ENCODE data around the gene TBATA. TPM values are rescaled to one million over a fixed set of nuclear protein-coding genes. Genes with fewer than 3 reads are reported as not detected.

The TBATA gene
- total RNA-seq, 1 experiment from 2014 or later: not detected

- TF ChIP-seq ZNF532 (CRISPR knock-in tag; IDR thresholded peaks at IDR 0.05; ENCODE audit: borderline replicate concordance): no peak
- no peak for TF ChIP-seq GTF2I (CRISPR knock-in tag; conservative IDR thresholded peaks at IDR 0.05)
- TF ChIP-seq CREB1 (CRISPR knock-in tag; IDR thresholded peaks at IDR 0.05): no peak
- no peak for TF ChIP-seq ZNF317 (CRISPR knock-in tag; IDR thresholded peaks at IDR 0.05; ENCODE audit: borderline replicate concordance, low read depth)
Observed at GRCh38 chr10:70723771-70724170, 61.4 kb downstream of the TBATA start (continued).

- Mint-ChIP-seq H3K27me3 (ENCODE audit: low read depth) (peaks cover 4% of the 10 kb centered on the region; the same call in 1 of the 2 replicates), H3K9me3 (peaks cover 15% of the 10 kb centered on the region), H3K27ac (no peak overlapping the region), H3K4me1 (peaks cover 10% of the 10 kb centered on the region), H3K4me3 (no peak overlapping the region), H3K36me3 (peaks cover 6% of the 10 kb centered on the region)
- no peak for TF ChIP-seq ZNF396 (CRISPR knock-in tag; IDR thresholded peaks at IDR 0.05; ENCODE audit: borderline replicate concordance)
- TF ChIP-seq ZNF281 (CRISPR knock-in tag; IDR thresholded peaks at IDR 0.05): no peak
- no peak for TF ChIP-seq NR1H2 (CRISPR knock-in tag; IDR thresholded peaks at IDR 0.05)
- DNase-seq (ENCODE audit: low spot score) (no peak), ATAC-seq (no peak)
- CTCF ChIA-PET: no interaction called here
- POLR2A ChIA-PET: no interaction called here
Observed at GRCh38 chr10:70722820-70723424, 62.3 kb downstream of the TBATA start.

Other genes with a start within 250 kb of the TBATA start
- gene PRF1, start 182.6 kb downstream of the TBATA start, total RNA-seq (2021): 0.11 to 0.18 TPM (median 0.16 TPM) in 3 replicates
- 2.1 to 2.4 TPM (median 2.1 TPM) in 3 replicates for gene ADAMTS14, start 112.9 kb downstream of the TBATA start, total RNA-seq (2021)
- gene SGPL1, start 30.6 kb upstream of the TBATA start, total RNA-seq (2021): 44.3 to 48.4 TPM (median 44.6 TPM) in 3 replicates
- 32.5 to 44.2 TPM (median 41.8 TPM) in 3 replicates for gene PCBD1, start 103.2 kb upstream of the TBATA start, total RNA-seq (2021)